ENCODE results near the gene GNAL.

GNAL gene

GRCh38 chr18:11775436-11776174 is 86.5 kb downstream of the GNAL start:
- DNase-seq, result no peak

GRCh38 chr18:11780042-11780441 is 91.0 kb downstream of the GNAL start:
- no peak for DNase-seq

DNA sequence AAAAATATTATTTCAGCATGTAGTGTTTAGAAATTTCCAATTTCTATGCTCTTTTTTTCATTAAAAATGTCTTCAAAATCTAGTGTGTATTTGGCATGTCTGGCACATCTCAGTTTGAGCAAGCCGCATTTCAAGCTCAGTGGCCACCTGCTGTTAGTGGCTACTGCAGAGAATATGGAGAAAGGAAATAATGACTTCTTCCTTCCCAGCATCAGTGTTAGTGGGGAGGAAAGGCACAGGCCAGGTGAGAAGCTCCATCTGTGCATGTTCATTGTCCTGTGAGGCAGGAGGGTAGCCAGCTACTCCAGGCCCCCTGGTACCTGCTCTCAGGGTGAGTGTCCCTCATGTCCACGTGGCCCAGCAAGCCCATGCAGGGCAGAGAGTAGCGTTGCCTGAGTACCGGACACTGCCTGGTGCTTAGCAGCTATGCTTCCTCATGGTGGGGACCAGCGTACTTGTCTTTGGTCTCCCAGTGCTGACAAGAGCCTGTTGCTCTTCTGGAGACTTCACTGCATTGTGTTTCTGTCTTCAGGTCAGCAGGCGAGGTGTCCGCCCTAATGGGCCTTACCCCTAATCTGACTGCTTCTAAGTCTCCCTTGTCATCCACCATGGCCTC is 94.8 kb downstream of the GNAL start:
- DNase-seq, result no peak

DNA sequence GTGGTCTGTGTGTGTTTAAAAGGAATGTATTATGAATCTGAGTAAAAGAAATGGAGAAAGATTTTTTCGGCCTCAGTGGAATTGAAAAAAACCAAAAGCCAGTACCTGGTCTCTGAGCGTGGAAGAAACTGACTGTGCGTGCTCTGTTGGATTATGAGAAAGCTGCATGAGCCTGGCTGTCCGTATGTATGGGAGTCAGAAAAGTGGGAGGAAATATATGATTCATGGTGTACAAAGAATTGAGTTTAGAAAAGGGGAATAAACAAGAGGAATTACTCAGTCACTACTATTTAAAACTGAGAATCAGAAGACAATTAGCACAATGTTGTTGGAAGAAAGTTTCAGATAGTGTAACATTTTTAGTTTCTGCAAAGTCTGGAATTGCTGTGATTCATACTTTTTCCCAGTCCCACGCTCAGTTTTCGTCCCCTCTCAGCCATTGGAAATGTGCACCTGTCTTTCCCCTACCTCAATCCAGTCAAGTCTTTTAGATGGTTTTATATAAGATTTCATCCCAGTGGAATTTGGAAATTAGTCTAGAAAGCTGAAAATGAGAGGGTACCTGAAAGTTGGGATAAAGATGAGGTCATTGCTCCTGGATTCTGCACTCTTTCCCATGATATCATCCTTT is 95.7 kb downstream of the GNAL start:
- DNase-seq, result no peak

- DNase-seq, result no peak
These were observed 96.5 kb downstream of the GNAL start for GRCh38 chr18:11785444-11786055.

- no peak for DNase-seq
These were observed 100.8 kb downstream of the GNAL start for GRCh38 chr18:11789716-11790510.

DNA sequence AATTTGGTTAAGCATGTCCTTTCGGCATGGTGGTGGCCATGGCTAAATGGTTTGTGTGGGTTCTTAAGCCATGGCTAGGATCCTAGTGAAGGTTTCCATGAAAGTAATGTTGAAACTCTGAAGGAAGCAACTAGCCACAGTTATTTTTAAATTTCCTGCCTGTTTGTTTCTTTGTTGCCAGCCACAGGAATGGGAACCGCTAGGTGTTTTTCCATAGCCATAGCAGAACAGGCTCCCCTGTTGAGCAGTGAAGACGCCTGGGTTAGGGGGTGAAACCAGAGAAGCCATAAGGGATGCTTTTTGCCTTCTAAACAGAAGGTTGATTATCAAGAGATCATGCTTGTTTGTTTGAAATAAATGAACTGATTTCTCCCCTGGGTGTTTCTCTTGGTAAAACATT is 102.1 kb downstream of the GNAL start:
- DNase-seq, result no peak

DNA sequence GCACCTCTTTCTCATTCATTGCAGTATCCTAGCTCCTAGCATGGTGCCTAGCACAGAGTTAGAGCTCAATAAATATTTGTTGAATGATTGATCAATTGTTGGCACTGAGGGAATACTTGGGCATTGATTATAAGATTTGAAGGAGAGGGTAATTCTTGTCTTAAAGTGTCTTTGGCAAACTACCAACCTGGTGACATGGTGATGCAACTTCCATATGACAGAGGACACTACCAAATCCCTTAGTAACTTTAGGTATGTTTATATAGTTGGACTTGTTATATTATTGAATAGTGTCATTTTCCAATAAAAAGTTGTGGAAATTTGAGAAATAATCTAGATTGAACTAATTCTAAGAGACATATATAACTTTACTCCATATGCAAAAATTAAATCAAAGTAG is 103.6 kb downstream of the GNAL start:
- no peak for DNase-seq

DNA sequence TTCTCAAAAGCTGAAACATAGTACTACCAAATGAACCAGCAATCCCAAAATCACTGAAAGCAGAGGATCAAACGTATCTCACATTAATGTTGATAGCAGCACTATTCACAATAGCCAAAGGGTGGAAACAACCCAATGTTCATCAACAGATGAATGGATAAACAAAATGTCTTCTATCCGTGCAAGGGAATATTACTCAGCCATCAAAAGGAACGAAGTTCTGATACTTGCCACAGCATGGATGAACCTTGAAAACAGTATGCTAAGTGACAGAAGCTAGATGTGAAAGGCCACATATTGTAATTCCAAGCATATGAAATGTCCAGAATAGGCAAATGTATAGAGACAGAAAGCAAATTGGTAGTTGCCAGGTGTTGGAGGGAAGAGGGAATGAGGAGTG is 105.1 kb downstream of the GNAL start:
- no peak for DNase-seq

- DNase-seq, result no peak
These were observed 106.9 kb downstream of the GNAL start for GRCh38 chr18:11795916-11796315.

DNA sequence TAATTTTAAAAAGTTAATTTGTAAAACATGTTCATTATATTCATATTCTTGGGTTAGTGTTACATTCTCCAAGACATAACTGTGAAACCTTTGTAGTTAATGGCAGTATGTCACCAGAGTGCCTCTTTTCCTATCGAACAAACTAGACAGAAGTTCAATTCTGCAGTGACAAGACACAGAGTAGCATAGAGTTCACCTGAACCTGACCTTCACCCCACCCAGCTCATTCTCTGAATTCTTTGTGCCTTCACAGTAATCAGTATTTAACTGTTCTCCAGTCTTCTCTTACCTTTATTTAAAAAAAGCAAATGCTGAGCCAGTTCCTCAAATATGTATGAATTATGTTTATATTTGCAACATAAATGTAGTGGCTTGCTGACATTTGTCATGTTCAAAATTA is 109.2 kb downstream of the GNAL start:
- no peak for DNase-seq

DNA sequence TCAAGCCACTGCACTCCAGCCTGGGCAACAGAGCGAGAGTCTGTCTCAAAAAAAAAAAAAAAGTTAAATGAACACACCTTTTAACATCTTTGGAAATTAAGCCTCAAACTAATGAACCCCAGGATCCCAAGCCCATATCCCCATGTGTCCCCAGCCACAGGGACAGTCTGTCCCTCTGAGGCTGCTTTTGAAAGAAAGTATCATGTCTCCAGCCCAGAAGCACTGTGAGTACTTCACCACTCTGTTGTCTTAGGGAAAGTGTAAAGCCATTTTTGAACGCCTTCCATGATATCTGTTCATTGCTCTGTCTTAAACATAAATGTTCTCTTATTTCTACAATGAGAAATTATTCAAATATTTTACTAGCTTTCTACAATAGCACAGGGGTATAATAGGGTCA is 110.0 kb downstream of the GNAL start:
- no peak for DNase-seq

- no peak for DNase-seq
These were observed 111.7 kb downstream of the GNAL start for GRCh38 chr18:11800566-11801334.

DNA sequence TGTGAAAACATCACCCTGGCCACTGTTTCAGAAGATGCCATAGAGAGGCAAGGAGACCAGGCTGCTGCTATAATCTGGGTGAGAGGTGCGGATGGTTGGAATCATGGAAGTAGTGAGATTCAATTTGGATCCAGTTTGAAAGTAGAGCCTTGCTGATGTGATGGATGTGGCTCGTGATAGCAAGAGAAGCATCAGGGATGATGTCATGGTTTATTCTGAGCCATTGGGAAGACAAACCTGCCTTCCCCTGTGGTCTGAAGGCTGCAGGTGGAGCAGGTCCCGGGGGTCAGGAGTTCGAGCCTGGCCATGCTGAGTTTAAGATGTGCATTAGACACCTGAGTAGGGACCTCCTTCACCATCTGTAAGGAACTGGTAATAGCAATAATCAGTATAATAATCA is 112.5 kb downstream of the GNAL start:
- DNase-seq, result no peak

GRCh38 chr18:11802158-11802557 is 113.1 kb downstream of the GNAL start:
- DNase-seq, result no peak

GRCh38 chr18:11802586-11802985 is 113.5 kb downstream of the GNAL start:
- no peak for DNase-seq

DNA sequence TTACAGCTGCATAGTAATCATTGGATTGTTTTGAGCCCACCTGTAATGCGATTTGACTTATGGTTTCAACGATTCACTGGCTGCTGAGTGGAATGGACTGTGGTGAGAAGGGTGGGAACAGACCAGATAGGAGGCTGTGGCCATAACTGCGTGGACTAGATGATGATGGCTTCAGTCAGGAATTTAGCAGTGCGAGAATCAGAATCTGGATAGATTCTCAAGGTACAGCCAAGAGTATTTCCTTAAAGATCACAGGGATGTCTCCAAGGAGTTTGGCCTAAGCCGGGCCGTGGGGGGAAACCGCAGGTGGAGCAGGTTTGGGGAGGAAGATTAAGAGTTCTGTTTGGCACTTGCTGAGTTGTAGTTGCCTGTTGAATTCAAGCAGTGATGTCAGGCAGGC is 118.2 kb downstream of the GNAL start:
- no peak for DNase-seq

GRCh38 chr18:11808001-11808855 is 119.2 kb downstream of the GNAL start:
- no peak for DNase-seq

GRCh38 chr18:11809895-11810294 is 120.8 kb downstream of the GNAL start:
- DNase-seq, result no peak

GRCh38 chr18:11810379-11810778 is 121.3 kb downstream of the GNAL start:
- DNase-seq, result no peak

DNA sequence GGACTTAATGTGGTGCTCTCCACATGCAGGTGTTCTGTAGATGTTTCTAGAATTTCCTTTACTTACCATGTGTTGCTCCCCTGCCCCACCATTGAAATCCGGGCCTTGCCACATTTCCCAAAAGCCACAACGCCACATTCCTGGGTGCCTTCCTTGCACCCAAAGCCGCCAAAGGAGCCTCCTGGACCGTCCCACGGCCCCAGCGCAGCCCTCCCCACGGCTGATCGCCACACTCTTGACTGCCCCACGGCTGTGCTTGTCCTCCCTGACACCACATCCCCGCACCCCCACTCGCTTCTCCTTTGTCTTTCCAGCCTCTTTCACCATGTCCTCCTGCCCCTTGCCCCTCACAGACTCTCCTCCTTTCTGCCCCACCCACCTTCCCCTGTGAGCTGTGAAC is 121.9 kb downstream of the GNAL start:
- no peak for DNase-seq
